Measurements from ENCODE around the gene ZCCHC9. TPM values are rescaled to one million over a fixed set of nuclear protein-coding genes. Genes with fewer than 3 reads are reported as not detected.
A peak's percentile ranks its signal among the peaks of the same experiment; 100 is the strongest.
"Not testable (repeated sequence)": the region's sequence is repeated elsewhere in the genome, so short reads cannot be mapped to it uniquely, and the experiment has no call there.

The ZCCHC9 gene
- total RNA-seq, 1 donor from 2014 or later = 25.4 TPM

DNA sequence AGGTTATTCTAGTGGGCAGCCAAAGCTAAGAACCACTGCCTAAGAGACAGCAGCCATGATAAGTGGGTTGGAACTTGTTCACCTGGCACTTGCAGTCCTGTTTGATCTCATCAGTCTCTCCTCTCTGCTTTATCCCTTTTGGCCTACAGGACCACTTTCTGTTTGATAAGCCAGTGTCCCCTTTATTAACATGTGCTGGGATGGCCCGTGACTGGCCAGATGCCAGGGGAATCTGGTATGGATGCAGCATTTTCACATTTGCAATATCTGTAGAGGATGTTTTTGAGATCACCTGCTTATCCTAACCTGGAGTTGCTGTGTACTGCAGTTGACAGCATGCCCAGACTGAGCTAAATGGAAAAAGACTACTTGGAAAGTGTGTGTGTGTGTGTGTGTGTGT lies 44.6 kb upstream of the ZCCHC9 start:
- no peak overlapping the region for H3K4me3 Mint-ChIP-seq

DNA sequence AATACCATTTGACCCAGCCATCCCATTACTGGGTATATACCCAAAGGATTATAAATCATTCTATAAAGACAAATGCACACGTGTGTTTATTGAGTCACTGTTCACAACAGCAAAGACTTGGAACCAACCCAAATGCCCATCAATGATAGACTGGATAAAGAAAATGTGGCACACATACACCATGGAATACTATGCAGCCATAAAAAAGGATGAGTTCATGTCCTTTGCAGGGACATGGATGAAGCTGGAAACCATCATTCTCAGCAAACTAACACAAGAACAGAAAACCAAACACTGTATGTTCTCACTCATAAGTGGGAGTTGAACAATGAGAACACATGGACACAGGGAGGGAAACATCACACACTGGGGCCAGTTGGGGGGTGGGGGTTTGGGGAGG lies 38.6 kb upstream of the ZCCHC9 start:
- not testable (repeated sequence) for DNase-seq (ENCODE audit: low spot score in 2 of 2, unreplicated experiment in 2 of 2); H3K27ac Mint-ChIP-seq; H3K4me3 Mint-ChIP-seq; H3K27me3 Mint-ChIP-seq (ENCODE audit: low read depth); H3K4me1 Mint-ChIP-seq
- H3K9me3 Mint-ChIP-seq = peaks cover 35% of the 10 kb centered on the region
- H3K36me3 Mint-ChIP-seq = peaks cover 49% of the 10 kb centered on the region

More for the DNA sequence above, 44.6 kb upstream of the ZCCHC9 start:
- Mint-ChIP-seq H3K4me1 (no peaks in the 10 kb centered on the region), H3K27me3 (ENCODE audit: low read depth) (no peaks in the 10 kb centered on the region), H3K36me3 (peaks cover 29% of the 10 kb centered on the region), H3K27ac (no peak overlapping the region), H3K9me3 (peaks cover 21% of the 10 kb centered on the region)
- TF ChIP-seq, protein P1, sequence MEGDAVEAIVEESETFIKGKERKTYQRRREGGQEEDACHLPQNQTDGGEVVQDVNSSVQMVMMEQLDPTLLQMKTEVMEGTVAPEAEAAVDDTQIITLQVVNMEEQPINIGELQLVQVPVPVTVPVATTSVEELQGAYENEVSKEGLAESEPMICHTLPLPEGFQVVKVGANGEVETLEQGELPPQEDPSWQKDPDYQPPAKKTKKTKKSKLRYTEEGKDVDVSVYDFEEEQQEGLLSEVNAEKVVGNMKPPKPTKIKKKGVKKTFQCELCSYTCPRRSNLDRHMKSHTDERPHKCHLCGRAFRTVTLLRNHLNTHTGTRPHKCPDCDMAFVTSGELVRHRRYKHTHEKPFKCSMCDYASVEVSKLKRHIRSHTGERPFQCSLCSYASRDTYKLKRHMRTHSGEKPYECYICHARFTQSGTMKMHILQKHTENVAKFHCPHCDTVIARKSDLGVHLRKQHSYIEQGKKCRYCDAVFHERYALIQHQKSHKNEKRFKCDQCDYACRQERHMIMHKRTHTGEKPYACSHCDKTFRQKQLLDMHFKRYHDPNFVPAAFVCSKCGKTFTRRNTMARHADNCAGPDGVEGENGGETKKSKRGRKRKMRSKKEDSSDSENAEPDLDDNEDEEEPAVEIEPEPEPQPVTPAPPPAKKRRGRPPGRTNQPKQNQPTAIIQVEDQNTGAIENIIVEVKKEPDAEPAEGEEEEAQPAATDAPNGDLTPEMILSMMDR (IDR thresholded peaks at IDR 0.05; ENCODE audit: unreplicated experiment) = no peak
- DNase-seq (ENCODE audit: low spot score in 2 of 2, unreplicated experiment in 2 of 2) = no peak

DNA sequence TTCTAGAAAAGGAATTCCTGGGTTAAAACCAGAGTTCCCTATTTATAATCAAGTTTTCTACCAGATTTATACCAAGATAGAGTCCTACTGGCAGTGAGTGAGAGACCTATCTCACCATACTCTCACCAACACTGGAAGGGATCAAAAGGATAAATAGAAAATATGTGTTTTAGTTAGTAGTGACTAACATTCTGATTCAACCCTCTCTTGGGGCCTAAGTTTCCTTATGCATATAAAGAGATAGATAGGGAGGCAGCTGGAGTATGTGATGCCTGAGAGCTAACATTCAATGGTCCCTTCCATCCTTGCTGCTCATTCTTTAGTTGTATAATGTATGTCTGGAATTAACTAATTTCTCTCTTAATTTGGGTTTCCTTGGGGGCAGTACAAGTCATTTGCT lies 36.3 kb upstream of the ZCCHC9 start:
- Mint-ChIP-seq H3K9me3 (peaks cover 28% of the 10 kb centered on the region), H3K4me3 (no peak overlapping the region), H3K36me3 (peaks cover 38% of the 10 kb centered on the region), H3K27me3 (ENCODE audit: low read depth) (no peaks in the 10 kb centered on the region), H3K4me1 (peaks cover 11% of the 10 kb centered on the region), H3K27ac (no peak overlapping the region)
- TF ChIP-seq, protein P1 (IDR thresholded peaks at IDR 0.05; ENCODE audit: unreplicated experiment) = no peak
- DNase-seq (ENCODE audit: low spot score in 2 of 2, unreplicated experiment in 2 of 2) = no peak

DNA sequence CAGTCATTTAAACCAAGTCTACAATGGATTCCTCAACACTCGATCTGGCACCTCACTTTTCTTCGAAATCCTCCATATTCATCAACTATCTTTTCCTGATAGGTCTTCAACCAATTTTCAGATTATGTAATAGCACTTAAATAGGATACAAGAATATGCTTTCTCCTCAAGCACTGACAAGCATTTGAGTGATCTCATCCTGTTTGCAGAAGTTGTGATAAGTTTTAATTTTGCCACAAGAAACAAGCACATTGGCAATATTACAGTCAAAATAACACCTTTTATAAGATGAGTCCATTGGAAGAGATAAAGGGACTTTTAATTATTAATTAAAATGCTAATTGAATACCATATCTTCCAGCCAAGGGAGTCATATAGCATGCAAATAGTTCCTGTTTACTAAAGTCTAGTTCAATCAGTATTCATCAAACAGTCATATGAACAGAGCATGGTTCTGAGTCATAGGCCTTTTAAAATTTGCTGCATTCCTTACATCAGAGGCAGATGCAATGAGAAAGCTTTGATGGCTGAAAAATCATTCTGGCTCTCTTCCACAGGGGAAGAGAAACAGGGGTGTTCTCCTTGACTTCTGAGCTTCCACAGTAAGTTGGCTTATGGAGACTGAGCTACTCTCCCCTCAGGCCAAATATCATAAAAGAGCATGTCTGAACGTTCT lies 32.7 kb upstream of the ZCCHC9 start:
- TF ChIP-seq, protein P1 (IDR thresholded peaks at IDR 0.05; ENCODE audit: unreplicated experiment) = no peak
- H3K27ac Mint-ChIP-seq = peak overlapping the region; percentile 5

DNA sequence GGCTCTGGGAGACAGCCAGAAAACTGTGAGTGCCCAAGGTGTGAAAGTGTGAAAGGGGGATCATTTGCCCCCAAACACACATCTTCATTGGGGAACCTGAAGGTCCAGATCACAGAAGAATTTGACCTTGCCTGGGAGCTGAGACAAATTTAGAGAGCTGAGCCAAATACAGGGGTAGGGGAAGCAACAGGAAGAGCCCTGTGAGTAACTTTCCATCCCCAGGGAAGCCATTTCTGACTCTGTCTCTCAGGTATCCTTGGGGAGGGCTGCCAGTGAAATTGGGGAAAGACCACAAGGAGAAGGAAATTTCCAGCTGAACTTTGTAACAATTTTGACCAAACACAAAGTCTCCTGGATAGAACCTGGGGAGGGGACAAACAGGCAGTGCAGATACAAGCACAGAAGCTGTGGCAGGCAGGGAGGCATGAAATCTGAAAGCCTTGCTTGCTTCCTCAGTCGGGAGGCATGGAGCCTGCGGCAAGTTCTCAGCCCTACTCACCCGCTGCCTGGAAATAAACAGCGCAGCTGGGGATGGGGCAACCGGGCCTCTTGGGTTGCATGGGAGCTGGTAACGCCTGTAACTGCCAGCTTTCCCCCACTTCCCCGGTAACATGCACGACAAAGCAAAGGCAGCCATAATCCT lies 31.5 kb upstream of the ZCCHC9 start:
- H3K4me3 Mint-ChIP-seq = no peak overlapping the region
- H3K36me3 Mint-ChIP-seq = peaks cover 41% of the 10 kb centered on the region

More for the DNA sequence above, 32.7 kb upstream of the ZCCHC9 start:
- H3K4me3 Mint-ChIP-seq = no peak overlapping the region
- H3K4me1 Mint-ChIP-seq = peaks cover 11% of the 10 kb centered on the region
- H3K36me3 Mint-ChIP-seq = peaks cover 36% of the 10 kb centered on the region
- H3K9me3 Mint-ChIP-seq = peaks cover 29% of the 10 kb centered on the region
- DNase-seq (ENCODE audit: low spot score in 2 of 2, unreplicated experiment in 2 of 2) = no peak
- H3K27me3 Mint-ChIP-seq (ENCODE audit: low read depth) = no peaks in the 10 kb centered on the region

DNA sequence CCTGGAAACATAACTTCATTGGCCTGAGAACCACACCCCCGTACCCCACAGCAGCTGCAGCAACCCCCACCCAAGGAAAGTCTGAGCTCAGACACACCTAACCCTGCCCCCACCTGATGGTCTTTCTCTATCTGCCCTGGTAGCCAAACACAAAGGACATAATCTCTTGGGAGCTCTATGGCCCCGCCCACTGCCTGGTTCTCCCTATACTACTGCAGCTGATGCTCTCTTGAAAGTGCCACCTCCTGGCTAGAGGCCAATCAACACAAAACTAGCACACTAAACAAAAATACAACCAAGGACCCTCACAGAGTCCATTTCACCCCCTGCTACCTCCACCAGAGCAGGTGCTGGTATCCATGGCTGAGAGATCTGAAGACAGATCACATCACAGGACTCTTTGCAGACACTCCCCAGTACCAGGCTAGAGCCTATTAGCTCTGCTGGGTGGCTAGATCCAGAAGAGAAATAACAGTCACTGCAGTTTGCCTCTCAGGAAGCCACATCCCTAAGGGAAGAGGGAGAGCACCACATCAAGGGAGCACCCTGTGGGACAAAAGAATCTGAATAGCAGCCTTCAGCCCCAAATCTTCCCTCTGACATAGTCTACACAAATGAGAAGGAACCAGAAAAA lies 30.9 kb upstream of the ZCCHC9 start:
- H3K9me3 Mint-ChIP-seq = peaks cover 48% of the 10 kb centered on the region
- not testable (repeated sequence) for H3K27me3 Mint-ChIP-seq (ENCODE audit: low read depth); H3K27ac Mint-ChIP-seq; H3K4me3 Mint-ChIP-seq; DNase-seq (ENCODE audit: low spot score in 2 of 2, unreplicated experiment in 2 of 2)
- peaks cover 47% of the 10 kb centered on the region for H3K36me3 Mint-ChIP-seq
- peaks cover 11% of the 10 kb centered on the region for H3K4me1 Mint-ChIP-seq

More for the DNA sequence above, 31.5 kb upstream of the ZCCHC9 start:
- Mint-ChIP-seq H3K4me1 (peaks cover 11% of the 10 kb centered on the region), H3K27ac (peak overlapping the region; percentile 51), H3K9me3 (peaks cover 41% of the 10 kb centered on the region), H3K27me3 (ENCODE audit: low read depth) (no peaks in the 10 kb centered on the region)
- TF ChIP-seq, protein P1 (IDR thresholded peaks at IDR 0.05; ENCODE audit: unreplicated experiment) = no peak
- DNase-seq (ENCODE audit: low spot score in 2 of 2, unreplicated experiment in 2 of 2) = no peak
